HepG2 (cell line): ENCODE data around the gene C20orf141. TPM values are rescaled to one million over a fixed set of nuclear protein-coding genes. Genes with fewer than 3 reads are reported as not detected.

Experiments used
- ATAC-seq: fragments of 200-7000 bp; cut with Tn5 transposase; 3 replicates; pipeline ENCODE4 v1.9.1; 2020; ENCODE audit warnings: mild to moderate bottlenecking, moderate library complexity
- BruUV-seq: library from RNA; stranded (reverse); fragments of 400-500 nt; replicated peaks from 2 replicates; lab custom pipeline; 2021; lab: Mats Ljungman, UMichigan
- CTCF ChIA-PET: fragments of 300-600 bp; formaldehyde crosslinking; extraction: SDS; loops from one replicate; lab custom pipeline; 2021; ENCODE audit warnings: low total read pairs, inconsistent platforms, low intra/inter-chr PET ratio; lab: Yijun Ruan, JAX
- POLR2A ChIA-PET: fragments of 350-600 bp; sonication (Branson Sonifier 250); formaldehyde crosslinking; loops from one replicate; lab custom pipeline; 2020; ENCODE audit warnings: antibody characterized with exemption, inconsistent platforms; lab: Yijun Ruan, JAX
- DNase-seq: peaks from one replicate; pipeline ENCODE4 v3.0.0-alpha.2; 2015; ENCODE audit warnings: low spot score
- FAIRE-seq: peaks from 3 replicates; lab custom pipeline; 2011; peaks lifted over from hg19 to GRCh38; lab: Jason Lieb, UNC
- H2AFZ ChIP-seq: one replicate; pipeline ENCODE4 v1.6.1; 2011; ENCODE audit warnings: low read length, inconsistent platforms
- H3K27ac ChIP-seq: fragments of 300-600 bp; 3 replicates; pipeline ENCODE4 v1.8.0; 2011; ENCODE audit warnings: mixed run types, mild to moderate bottlenecking, mixed read lengths, low read length, inconsistent platforms; ENCODE audit not compliant: insufficient read depth; ENCODE audit errors: extremely low read length
- H3K27me3 ChIP-seq, 2 experiments: fragments of 200-600 bp in 1 of 2; 2 replicates in 1 of 2; 3 replicates in 1 of 2; pipeline versions ENCODE4 v1.6.0 to v1.8.0; 2011; ENCODE audit warnings: low read length in 2 of 2, mild to moderate bottlenecking in 2 of 2, moderate library complexity in 2 of 2, inconsistent platforms in 1 of 2; ENCODE audit not compliant: insufficient read depth in 2 of 2, control insufficient read depth in 1 of 2
- H3K36me3 ChIP-seq, 2 experiments: fragments of 200-600 bp in 1 of 2; replicated peaks in 1 of 2; 2 replicates in 1 of 2; 3 replicates in 1 of 2; pipeline versions ENCODE4 v1.5.1 to v1.8.0; 2011; ENCODE audit warnings: low read length in 2 of 2, inconsistent platforms in 1 of 2; ENCODE audit not compliant: insufficient read depth in 2 of 2, control insufficient read depth in 1 of 2
- H3K4me1 ChIP-seq: 2 replicates; pipeline ENCODE4 v1.5.1; 2012; ENCODE audit warnings: low read length, inconsistent platforms; ENCODE audit not compliant: insufficient read depth
- H3K4me2 ChIP-seq: 2 replicates; pipeline ENCODE4 v1.6.0; 2011; ENCODE audit warnings: low read depth, low read length, inconsistent platforms
- H3K4me3 ChIP-seq, 3 experiments: fragments of 200-600 bp in 1 of 3; sonication (generic), shearing (Covaris generic) in 1 of 3; replicated peaks in 1 of 3; 2 replicates each; pipeline ENCODE4 v1.5.1; 2011 to 2016; ENCODE audit warnings: low read length in 3 of 3, inconsistent platforms in 2 of 3, low read depth in 2 of 3, mild to moderate bottlenecking in 2 of 3, control low read depth in 1 of 3, mixed read lengths in 1 of 3; ENCODE audit not compliant: insufficient read depth in 1 of 3
- H3K79me2 ChIP-seq: one replicate; pipeline ENCODE4 v1.6.1; 2011; ENCODE audit warnings: low read length, inconsistent platforms; ENCODE audit not compliant: insufficient read depth
- H3K9ac ChIP-seq: 2 replicates; pipeline ENCODE4 v1.6.0; 2011; ENCODE audit warnings: mild to moderate bottlenecking, low read depth, low read length, inconsistent platforms; ENCODE audit not compliant: insufficient read depth
- H3K9me3 ChIP-seq: 2 replicates; pipeline ENCODE4 v1.5.1; 2012; ENCODE audit warnings: mild to moderate bottlenecking, low read length
- H4K20me1 ChIP-seq: 2 replicates; pipeline ENCODE4 v1.6.0; 2011; ENCODE audit warnings: inconsistent platforms, mild to moderate bottlenecking, low read length, moderate library complexity; ENCODE audit not compliant: insufficient read depth
- IRF9 ChIP-seq: sonication (generic); formaldehyde crosslinking; IDR thresholded peaks from 2 replicates; pipeline ENCODE4 v1.8.0; 2022; ENCODE audit warnings: missing genetic modification reagents, mild to moderate bottlenecking, borderline replicate concordance
- MYC ChIP-seq: sonication (generic); formaldehyde crosslinking; IDR thresholded peaks from 2 replicates; pipeline ENCODE4 v1.9.0; 2021; ENCODE audit warnings: missing genetic modification reagents, borderline replicate concordance
- NR2F1 ChIP-seq, 2 experiments: fragments of 450-650 bp in 1 of 2; formaldehyde crosslinking in 1 of 2; IDR thresholded peaks; 2 replicates each; pipeline versions ENCODE4 v1.5.0 to v1.6.1; 2016 to 2020; ENCODE audit warnings: mild to moderate bottlenecking in 1 of 2, missing compliant biosample characterization in 1 of 2, missing genetic modification reagents in 1 of 2, moderate library complexity in 1 of 2
- WGBS: methylation state at CpG from one replicate; pipeline ENCODE4 v1.1.6; 2017; ENCODE audit warnings: low lambda C conversion rate; 5-methylcytosine and 5-hydroxymethylcytosine counted together
- in situ Hi-C: cut with HindIII; loops from 2 replicates; pipeline ENCODE4 v1.10.0; 2017; ENCODE audit warnings: low pct_unique_long_range_greater_than_20kb; ENCODE audit not compliant: extremely low pct_ligation_motif_present
- intact Hi-C: fragments of 100-400 bp; cut with micrococcal nuclease; formaldehyde crosslinking; loops from one replicate; pipeline ENCODE4 v1.10.0; 2022; ENCODE audit not compliant: unreplicated experiment
- polyA plus RNA-seq, 8 experiments: library from polyadenylated mRNA; depleted of rRNA in 3 of 8; stranded (reverse) in 7 of 8; unstranded in 1 of 8; fragments of >200 nt; fragmentation: Illumina TruSeq in 4 of 8; extraction: Trizol in 4 of 8; gene quantifications; 2 replicates each; pipeline versions ENCODE4 v1.2.1 to v1.2.3, GENCODE V29; 2011 to 2016; ENCODE audit warnings: low read depth in 4 of 8, missing spikeins in 1 of 8, mixed read lengths in 1 of 8; ENCODE audit not compliant: insufficient read depth in 1 of 8
- total RNA-seq, 5 experiments: library from RNA; depleted of rRNA; stranded (reverse); fragments of >200 nt; fragmentation: Illumina TruSeq; extraction: Trizol; gene quantifications; 2 replicates each; pipeline ENCODE4 v1.2.3, GENCODE V29; 2016; ENCODE audit warnings: low read depth in 1 of 5
- TF ChIP-seq, protein P1 (sequence below): IDR thresholded peaks from 2 replicates; pipeline ENCODE4 v1.6.1; 2016; ENCODE audit warnings: low read depth, borderline replicate concordance

Gene C20orf141
- total and polyA plus RNA-seq, 2 of the 13 experiments (the other 11 are each of a cell fraction or from before 2014, with no cell fraction given), result not detected

- no peak for FAIRE-seq
- in situ Hi-C loops (no loop called here), intact Hi-C loops (no loop called here)
- ATAC-seq, result no peak; the same call in 2 of the 3 replicates
- H2AFZ ChIP-seq, result no peak overlapping the region
- ChIA-PET POLR2A (no interaction called here), CTCF (no interaction called here)
- 55% methylated on average over 49 of the region's 49 CpGs for WGBS
- H3K9me3 ChIP-seq, result no peaks in the 10 kb centered on the region
- H3K4me1 ChIP-seq, result peaks cover 18% of the 10 kb centered on the region
- H3K4me2 ChIP-seq, result no peak overlapping the region
- TF ChIP-seq MYC (0 out of 2 replicates have a peak, but pooled peaks have one; percentile 29), IRF9 (CRISPR knock-in tag) (no peak), NR2F1 (CRISPR knock-in tag; IDR thresholded peaks at IDR 0.05) (no peak)
- TF ChIP-seq, protein P1, sequence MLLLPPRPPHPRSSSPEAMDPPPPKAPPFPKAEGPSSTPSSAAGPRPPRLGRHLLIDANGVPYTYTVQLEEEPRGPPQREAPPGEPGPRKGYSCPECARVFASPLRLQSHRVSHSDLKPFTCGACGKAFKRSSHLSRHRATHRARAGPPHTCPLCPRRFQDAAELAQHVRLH, result no peak
- H3K9ac ChIP-seq, result no peak overlapping the region
- DNase-seq, result no peak
- BruUV-seq, result no TSS peak
- H3K27ac ChIP-seq, result no peak overlapping the region
- no peaks in the 10 kb centered on the region for H4K20me1 ChIP-seq
- peaks cover 5 to 76% of the 10 kb centered on the region in 2 experiments; a peak in 4 of 5 replicates for H3K27me3 ChIP-seq
- H3K36me3 ChIP-seq, result no peaks in the 10 kb centered on the region
- no peak overlapping the region for H3K4me3 ChIP-seq
- no peaks in the 10 kb centered on the region for H3K79me2 ChIP-seq
Measured at GRCh38 chr20:2804852-2805688, 9.7 kb upstream of the C20orf141 start.
